ENCODE data around the gene PARD3B. TPM values are rescaled to one million over a fixed set of nuclear protein-coding genes. Genes with fewer than 3 reads are reported as not detected.

PARD3B gene
- total RNA-seq, 4 donors from 2014 or later: 32.6 to 65.7 (median 38.6) TPM

DNA sequence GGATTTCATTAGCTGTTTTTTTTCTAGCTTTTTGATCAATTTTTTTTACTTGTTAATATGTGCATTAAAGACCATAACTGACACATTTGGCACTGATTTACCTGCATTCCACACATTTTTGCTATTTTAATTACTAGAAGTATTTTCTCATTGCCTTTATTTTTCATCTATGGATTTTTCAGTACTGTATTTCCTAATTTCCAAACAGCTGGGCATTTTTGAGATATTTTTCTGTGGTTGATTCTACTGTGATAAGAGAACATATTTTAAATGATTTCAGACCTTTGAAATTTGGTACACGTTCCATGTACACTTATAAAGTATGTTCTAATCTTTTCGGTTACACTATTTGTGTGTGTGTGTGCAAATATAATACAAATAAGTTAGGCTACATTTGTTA, 135.3 kb downstream of the PARD3B start:
- in situ Hi-C loops (cut with MboI; ENCODE audit: low pct_ligation_motif_present in 1 of 4, low pct_unique_long_range_greater_than_20kb in 1 of 4, low sequenced_read_pairs in 3 of 4): loop anchor here in 1 of 4 donors (25.0 kb wide), 1 partner anchor 343 kb away; no protein-coding TSS in a partner anchor

GRCh38 chr2:204681412-204681811, 136.1 kb downstream of the PARD3B start:
- H3K9me3 ChIP-seq: no peaks in the 10 kb centered on the region
- no peak overlapping the region for H3K4me3 ChIP-seq
- no peak for DNase-seq
- in situ Hi-C loops (cut with MboI; ENCODE audit: low pct_ligation_motif_present in 1 of 4, low pct_unique_long_range_greater_than_20kb in 1 of 4, low sequenced_read_pairs in 3 of 4): loop anchor here in 1 of 4 donors (25.0 kb wide), 1 partner anchor 344 kb away; no protein-coding TSS in a partner anchor
- peak in 1 of 3 donors; percentile 27 for TF ChIP-seq POLR2AphosphoS5 (IDR thresholded peaks at IDR 0.05)
- TF ChIP-seq CTCF (IDR thresholded peaks at IDR 0.05): no peak
- WGBS, 2 donors (ENCODE audit: low coverage in 1 of 2): 17 to 19% methylated on average over 2 of the region's 2 CpGs
- H3K4me1 ChIP-seq: peaks cover 0 to 19% (median 0%) of the 10 kb centered on the region in 4 donors
- H3K27me3 ChIP-seq: no peaks in the 10 kb centered on the region
- intact Hi-C loops (cut with DNase I; ENCODE audit: low total_unique reads): loop anchor here (5.0 to 10.0 kb wide), 3 partner anchors 134 to 993 kb away; partner anchors contain the start of gene PARD3B
- H3K36me3 ChIP-seq: no peaks in the 10 kb centered on the region
- peak overlapping the region in 3 of 4 donors; percentile 28 to 49 (median 45) for H3K27ac ChIP-seq

More for the DNA sequence above, 135.3 kb downstream of the PARD3B start:
- WGBS, 2 donors (ENCODE audit: low coverage in 1 of 2): 86 to 88% methylated on average over 2 of the region's 2 CpGs
- TF ChIP-seq POLR2AphosphoS5 (IDR thresholded peaks at IDR 0.05) (no peak), POLR2A (IDR thresholded peaks at IDR 0.05) (no peak), CTCF (IDR thresholded peaks at IDR 0.05) (no peak)
- Histone ChIP-seq H3K36me3 (no peaks in the 10 kb centered on the region), H3K4me1 (peaks cover 0 to 19% (median 0%) of the 10 kb centered on the region in 4 donors), H3K27me3 (no peaks in the 10 kb centered on the region), H3K4me3 (no peak overlapping the region), H3K27ac (no peak overlapping the region), H3K9me3 (no peaks in the 10 kb centered on the region)
- intact Hi-C loops (cut with DNase I; ENCODE audit: low total_unique reads): loop anchor here (5.0 to 10.0 kb wide), 3 partner anchors 133 to 994 kb away; partner anchors contain the start of gene PARD3B
- no peak for DNase-seq

- in situ Hi-C loops (cut with MboI; ENCODE audit: low pct_ligation_motif_present in 1 of 4, low pct_unique_long_range_greater_than_20kb in 1 of 4, low sequenced_read_pairs in 3 of 4): loop anchor here in 1 of 4 donors (25.0 kb wide), 1 partner anchor 346 kb away; no protein-coding TSS in a partner anchor
- TF ChIP-seq POLR2AphosphoS5 (IDR thresholded peaks at IDR 0.05) (no peak), POLR2A (IDR thresholded peaks at IDR 0.05) (no peak)
- no peaks in the 10 kb centered on the region for H3K9me3 ChIP-seq
- no peaks in the 10 kb centered on the region for H3K36me3 ChIP-seq
- no peak for DNase-seq
- H3K27ac ChIP-seq: no peak overlapping the region
- intact Hi-C loops (cut with DNase I; ENCODE audit: low total_unique reads): loop anchor here (5.0 to 10.0 kb wide), 3 partner anchors 136 to 991 kb away; partner anchors contain the start of gene PARD3B
- WGBS, 2 donors (ENCODE audit: low coverage in 1 of 2): 100% methylated on average over 1 of the region's 1 CpG
- no peak overlapping the region for H3K4me3 ChIP-seq
- H3K4me1 ChIP-seq: peaks cover 0 to 28% (median 0%) of the 10 kb centered on the region in 4 donors
- H3K27me3 ChIP-seq: no peaks in the 10 kb centered on the region
Measured at GRCh38 chr2:204683384-204683783, 138.1 kb downstream of the PARD3B start.

DNA sequence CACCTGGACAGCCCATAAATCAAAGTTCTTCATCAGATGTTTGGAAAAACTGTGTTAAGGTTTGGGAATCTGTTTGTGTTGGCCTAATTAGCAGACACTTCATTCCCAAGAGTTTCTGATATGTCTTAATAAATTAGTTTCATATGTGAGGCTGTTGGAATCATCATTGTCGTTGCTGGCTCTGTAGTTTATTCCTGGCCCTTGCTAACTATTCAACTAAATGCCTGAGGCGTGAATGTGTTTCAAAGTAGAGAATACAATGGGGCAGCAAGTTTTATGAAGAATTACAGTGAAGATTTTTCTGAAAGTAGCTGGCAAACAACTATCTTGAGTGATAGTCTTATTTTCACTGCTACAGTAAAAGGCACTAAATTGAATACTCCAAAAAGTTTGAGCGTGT, 141.1 kb downstream of the PARD3B start:
- 76 to 77% methylated on average over 3 of the region's 3 CpGs for WGBS, 2 donors (ENCODE audit: low coverage in 1 of 2)
- no peaks in the 10 kb centered on the region for H3K27me3 ChIP-seq
- TF ChIP-seq POLR2AphosphoS5 (IDR thresholded peaks at IDR 0.05): no peak
- no peak for TF ChIP-seq POLR2A (IDR thresholded peaks at IDR 0.05)
- TF ChIP-seq CTCF (IDR thresholded peaks at IDR 0.05): no peak
- TF ChIP-seq EP300 (IDR thresholded peaks at IDR 0.05; ENCODE audit: low read depth): no peak

More for the DNA sequence above, 141.1 kb downstream of the PARD3B start:
- Histone ChIP-seq H3K27ac (peak overlapping the region in 3 of 4 donors; percentile 8 to 18 (median 18)), H3K9me3 (no peaks in the 10 kb centered on the region), H3K4me1 (peaks cover 0 to 18% (median 0%) of the 10 kb centered on the region in 4 donors), H3K4me3 (no peak overlapping the region), H3K36me3 (no peaks in the 10 kb centered on the region)
- no peak for DNase-seq
- intact Hi-C loops (cut with DNase I; ENCODE audit: low total_unique reads): loop anchor here (10.0 kb wide), 2 partner anchors 232 to 988 kb away; no protein-coding TSS in a partner anchor
- in situ Hi-C loops (cut with MboI; ENCODE audit: low pct_ligation_motif_present in 1 of 4, low pct_unique_long_range_greater_than_20kb in 1 of 4, low sequenced_read_pairs in 3 of 4): loop anchor here in 1 of 4 donors (25.0 kb wide), 1 partner anchor 349 kb away; no protein-coding TSS in a partner anchor

Measured in transverse colon (tissue), 4 donors.